ENCODE measurements around the gene EHBP1.

Gene EHBP1

DNA sequence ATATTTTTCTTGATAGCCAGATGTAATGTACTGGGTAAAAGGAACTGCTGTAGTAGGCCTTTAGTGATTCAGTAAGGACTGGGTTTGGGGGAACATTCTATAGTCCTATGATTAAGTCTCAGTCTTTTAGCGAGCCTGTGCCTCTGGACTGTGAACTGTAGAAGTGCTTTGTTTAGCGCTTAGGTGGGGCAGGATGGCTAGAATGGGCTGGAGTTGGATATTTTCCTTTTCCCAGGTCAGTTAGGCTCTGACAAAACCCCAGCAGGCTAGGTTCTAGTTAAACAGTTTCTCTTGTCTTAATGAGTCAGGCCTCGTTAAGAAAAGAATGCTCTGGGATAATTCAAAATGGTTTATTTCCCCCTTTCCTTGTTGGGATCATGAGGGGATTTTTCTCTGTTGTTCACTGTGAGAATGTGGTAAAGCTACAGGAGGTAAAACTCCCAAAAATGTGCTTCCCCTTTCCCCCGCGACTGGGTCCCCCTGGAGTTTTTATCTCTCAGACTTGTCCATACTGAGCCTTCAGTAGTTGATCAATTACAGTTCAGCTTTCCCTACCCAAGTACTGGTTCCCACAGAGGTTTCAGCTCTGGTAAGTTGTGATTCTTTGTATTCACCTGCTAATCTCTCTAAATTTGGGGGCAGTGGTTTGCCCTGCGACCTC, 31.5 kb downstream of the EHBP1 start:
- TF ChIP-seq TEAD4 (IDR thresholded peaks at IDR 0.05): no peak
- no peak for TF ChIP-seq ZBTB7A (IDR thresholded peaks at IDR 0.05; ENCODE audit: low read depth)
- TF ChIP-seq YY1 (IDR thresholded peaks at IDR 0.05; ENCODE audit: low read depth): no peak
- no peak for TF ChIP-seq CEBPB (IDR thresholded peaks at IDR 0.05)
- TF ChIP-seq REST (IDR thresholded peaks at IDR 0.05; ENCODE audit: low read depth): no peak
- TF ChIP-seq RAD21 (IDR thresholded peaks at IDR 0.05; ENCODE audit: low read depth): no peak
- TF ChIP-seq NFIC (IDR thresholded peaks at IDR 0.05): no peak
- TF ChIP-seq, protein P1, sequence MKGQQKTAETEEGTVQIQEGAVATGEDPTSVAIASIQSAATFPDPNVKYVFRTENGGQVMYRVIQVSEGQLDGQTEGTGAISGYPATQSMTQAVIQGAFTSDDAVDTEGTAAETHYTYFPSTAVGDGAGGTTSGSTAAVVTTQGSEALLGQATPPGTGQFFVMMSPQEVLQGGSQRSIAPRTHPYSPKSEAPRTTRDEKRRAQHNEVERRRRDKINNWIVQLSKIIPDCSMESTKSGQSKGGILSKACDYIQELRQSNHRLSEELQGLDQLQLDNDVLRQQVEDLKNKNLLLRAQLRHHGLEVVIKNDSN (IDR thresholded peaks at IDR 0.05): no peak
- TF ChIP-seq CREB1 (IDR thresholded peaks at IDR 0.05; ENCODE audit: low read depth): no peak
- TF ChIP-seq TCF12 (IDR thresholded peaks at IDR 0.05; ENCODE audit: low read depth): no peak

DNA sequence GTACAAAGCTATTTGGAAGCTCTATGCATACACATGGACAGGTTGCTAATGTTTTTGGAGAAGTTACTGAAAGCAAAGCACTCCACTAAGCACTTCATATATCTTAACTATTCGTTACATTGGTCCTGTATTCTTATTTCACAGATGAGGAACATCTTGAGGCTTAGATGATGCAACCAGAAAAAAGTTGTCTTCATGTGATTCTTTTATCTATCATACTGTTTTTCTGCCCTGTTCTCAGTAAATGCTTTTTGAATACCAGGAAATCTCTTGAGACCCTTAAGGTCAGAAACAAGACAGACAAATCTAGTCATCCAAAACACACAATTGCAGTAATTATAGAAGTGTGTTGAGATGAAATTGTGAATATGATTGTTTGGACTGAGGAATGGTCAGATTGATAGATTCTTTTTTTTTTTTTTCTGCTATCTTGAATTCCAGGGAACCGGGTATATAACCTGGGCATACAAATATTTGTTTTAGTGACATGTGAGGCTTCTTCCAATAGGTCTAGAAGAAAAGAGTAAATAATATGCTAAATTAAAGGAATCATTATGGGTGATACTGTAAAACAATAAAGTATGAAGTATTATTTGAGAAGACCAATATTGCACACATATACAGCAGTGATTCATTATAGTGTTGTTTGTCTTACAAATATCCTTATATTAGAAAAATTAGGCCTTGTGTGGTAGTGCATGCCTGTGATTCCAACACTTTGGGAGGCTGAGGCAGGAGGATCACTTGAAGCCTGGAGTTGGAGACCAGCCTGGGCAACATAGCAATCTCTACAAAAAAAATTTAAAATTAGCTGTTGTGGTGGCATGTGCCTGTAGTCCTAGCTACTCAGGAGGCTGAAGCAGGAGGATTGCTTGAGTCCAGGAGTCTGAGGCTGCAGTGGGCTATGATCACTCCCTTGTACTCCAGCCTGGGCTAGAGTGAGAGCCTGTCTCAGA, 33.7 kb downstream of the EHBP1 start:
- TF ChIP-seq YY1 (IDR thresholded peaks at IDR 0.05; ENCODE audit: low read depth) (no peak), TEAD4 (IDR thresholded peaks at IDR 0.05) (no peak), RAD21 (IDR thresholded peaks at IDR 0.05; ENCODE audit: low read depth) (no peak), MAX (IDR thresholded peaks at IDR 0.05) (no peak), EP300 (IDR thresholded peaks at IDR 0.05; ENCODE audit: borderline replicate concordance) (no peak), TCF12 (IDR thresholded peaks at IDR 0.05; ENCODE audit: low read depth) (no peak), TAF1 (IDR thresholded peaks at IDR 0.05; ENCODE audit: low read depth) (no peak), NFIC (IDR thresholded peaks at IDR 0.05) (no peak), EGR1 (IDR thresholded peaks at IDR 0.05) (no peak), REST (IDR thresholded peaks at IDR 0.05; ENCODE audit: low read depth) (no peak), CEBPB (IDR thresholded peaks at IDR 0.05) (no peak), ZBTB7A (IDR thresholded peaks at IDR 0.05; ENCODE audit: low read depth) (no peak)
- TF ChIP-seq, protein P1 (IDR thresholded peaks at IDR 0.05): no peak

- TF ChIP-seq RAD21 (IDR thresholded peaks at IDR 0.05; ENCODE audit: low read depth) (no peak), REST (IDR thresholded peaks at IDR 0.05; ENCODE audit: low read depth) (no peak), NFIC (IDR thresholded peaks at IDR 0.05) (no peak), TCF12 (IDR thresholded peaks at IDR 0.05; ENCODE audit: low read depth) (no peak), CREB1 (IDR thresholded peaks at IDR 0.05; ENCODE audit: low read depth) (no peak), YY1 (IDR thresholded peaks at IDR 0.05; ENCODE audit: low read depth) (no peak), FOXM1 (IDR thresholded peaks at IDR 0.05; ENCODE audit: borderline replicate concordance, low read depth) (no peak), MAX (IDR thresholded peaks at IDR 0.05) (no peak), EGR1 (IDR thresholded peaks at IDR 0.05) (no peak)
- TF ChIP-seq, protein P1 (IDR thresholded peaks at IDR 0.05): no peak
These were observed 34.7 kb downstream of the EHBP1 start for GRCh38 chr2:62740221-62740620.
